GM12872 (cell line): Measurements from ENCODE around the gene RABGGTA.

Experiments used
- TF ChIP-seq, protein P1 (sequence below): IDR thresholded peaks from 3 replicates; pipeline ENCODE4 v1.5.1; 2011; ENCODE audit warnings: low read depth, mild to moderate bottlenecking, low read length, moderate library complexity; ENCODE audit not compliant: insufficient read depth

Gene RABGGTA

DNA sequence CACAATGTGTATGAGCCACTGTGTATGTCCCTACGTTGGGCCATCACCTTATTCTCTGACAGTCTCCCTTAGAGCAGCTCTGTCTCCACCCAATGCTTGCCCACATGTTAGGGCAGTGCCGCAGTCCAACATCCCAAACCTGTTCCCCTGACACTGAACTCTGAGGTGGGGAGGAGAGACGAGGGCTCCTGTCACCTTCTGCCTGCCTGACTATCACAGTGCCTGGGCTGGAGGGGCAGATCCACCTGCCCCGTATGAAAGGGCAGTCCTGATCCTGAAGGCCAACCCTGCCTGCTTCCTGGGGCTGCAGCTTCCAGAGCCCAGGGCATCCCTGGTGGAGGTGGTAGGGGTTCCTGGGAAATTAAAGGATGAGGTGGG is 10.6 kb downstream of the RABGGTA start:
- TF ChIP-seq, protein P1, sequence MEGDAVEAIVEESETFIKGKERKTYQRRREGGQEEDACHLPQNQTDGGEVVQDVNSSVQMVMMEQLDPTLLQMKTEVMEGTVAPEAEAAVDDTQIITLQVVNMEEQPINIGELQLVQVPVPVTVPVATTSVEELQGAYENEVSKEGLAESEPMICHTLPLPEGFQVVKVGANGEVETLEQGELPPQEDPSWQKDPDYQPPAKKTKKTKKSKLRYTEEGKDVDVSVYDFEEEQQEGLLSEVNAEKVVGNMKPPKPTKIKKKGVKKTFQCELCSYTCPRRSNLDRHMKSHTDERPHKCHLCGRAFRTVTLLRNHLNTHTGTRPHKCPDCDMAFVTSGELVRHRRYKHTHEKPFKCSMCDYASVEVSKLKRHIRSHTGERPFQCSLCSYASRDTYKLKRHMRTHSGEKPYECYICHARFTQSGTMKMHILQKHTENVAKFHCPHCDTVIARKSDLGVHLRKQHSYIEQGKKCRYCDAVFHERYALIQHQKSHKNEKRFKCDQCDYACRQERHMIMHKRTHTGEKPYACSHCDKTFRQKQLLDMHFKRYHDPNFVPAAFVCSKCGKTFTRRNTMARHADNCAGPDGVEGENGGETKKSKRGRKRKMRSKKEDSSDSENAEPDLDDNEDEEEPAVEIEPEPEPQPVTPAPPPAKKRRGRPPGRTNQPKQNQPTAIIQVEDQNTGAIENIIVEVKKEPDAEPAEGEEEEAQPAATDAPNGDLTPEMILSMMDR, result no peak

DNA sequence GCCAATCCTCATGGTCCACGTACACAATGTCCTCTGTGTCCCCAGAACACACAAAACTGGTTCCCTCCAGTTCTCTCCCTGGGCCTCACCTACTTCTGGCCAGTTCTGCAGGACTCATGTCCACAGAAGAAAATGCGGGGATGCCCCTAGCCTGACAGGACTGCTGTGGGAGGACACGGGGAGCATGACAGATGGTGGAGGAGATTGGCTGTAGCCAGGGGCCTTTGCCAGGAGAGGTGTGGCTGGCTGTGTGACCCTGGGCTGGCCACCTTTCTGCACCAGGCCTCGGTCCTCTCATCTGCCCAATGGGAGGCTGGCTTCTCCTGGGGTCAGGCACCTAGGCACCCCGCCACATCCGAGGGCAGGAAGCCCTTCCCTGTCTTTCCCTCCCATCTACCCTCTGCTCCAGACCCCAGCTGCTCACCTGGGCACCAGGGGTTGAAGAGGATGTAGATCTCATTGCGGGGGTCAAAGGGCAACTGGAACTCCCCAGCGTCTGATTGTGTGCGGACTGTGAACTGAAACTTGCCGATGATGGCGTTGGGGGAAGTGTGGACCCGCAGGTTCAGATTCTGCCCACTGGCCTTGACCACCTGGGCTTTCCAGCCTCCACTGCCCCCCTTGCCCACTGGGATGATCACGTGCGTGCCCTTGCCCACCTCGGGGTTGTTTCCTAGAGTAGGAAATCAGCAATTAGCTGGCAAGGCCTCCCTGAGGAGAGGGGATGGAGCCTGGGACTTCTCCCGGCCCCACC is 11.2 kb downstream of the RABGGTA start:
- TF ChIP-seq, protein P1, result no peak

DNA sequence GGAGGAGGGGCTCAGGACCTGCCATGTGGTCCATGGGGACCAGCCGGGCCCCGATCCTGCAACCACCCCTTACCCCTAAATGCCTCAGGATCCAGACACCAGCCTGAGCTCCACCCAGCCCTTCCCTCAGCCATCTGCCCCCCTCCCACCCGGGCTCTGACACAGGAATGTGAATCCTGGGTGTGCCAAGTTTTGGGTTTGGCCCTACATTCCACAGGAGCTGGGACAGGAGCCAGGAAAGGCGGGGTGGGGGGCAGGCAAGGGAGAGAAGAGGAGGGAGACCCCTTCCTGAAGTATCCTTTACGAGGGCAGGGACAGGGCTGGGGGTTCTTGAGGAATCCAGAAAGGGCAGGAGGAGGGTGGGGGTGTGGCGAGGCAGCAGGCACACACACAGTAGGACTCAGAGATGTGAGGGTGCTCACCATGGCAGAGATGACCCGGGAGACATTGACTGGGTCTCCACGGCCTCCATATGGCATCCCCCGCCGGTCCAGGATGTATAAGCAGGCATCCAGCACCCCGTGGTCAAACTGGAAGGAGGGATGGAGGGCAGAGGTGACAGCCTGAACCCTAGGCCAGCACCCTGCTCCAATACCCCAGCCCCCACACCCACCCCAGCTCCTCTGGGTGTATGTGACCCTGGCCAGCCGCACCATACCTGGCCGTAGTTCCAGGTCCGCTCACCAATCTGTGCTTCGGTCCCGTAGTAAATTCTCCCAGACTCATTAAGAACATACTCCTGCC is 11.9 kb downstream of the RABGGTA start:
- TF ChIP-seq, protein P1, result no peak

DNA sequence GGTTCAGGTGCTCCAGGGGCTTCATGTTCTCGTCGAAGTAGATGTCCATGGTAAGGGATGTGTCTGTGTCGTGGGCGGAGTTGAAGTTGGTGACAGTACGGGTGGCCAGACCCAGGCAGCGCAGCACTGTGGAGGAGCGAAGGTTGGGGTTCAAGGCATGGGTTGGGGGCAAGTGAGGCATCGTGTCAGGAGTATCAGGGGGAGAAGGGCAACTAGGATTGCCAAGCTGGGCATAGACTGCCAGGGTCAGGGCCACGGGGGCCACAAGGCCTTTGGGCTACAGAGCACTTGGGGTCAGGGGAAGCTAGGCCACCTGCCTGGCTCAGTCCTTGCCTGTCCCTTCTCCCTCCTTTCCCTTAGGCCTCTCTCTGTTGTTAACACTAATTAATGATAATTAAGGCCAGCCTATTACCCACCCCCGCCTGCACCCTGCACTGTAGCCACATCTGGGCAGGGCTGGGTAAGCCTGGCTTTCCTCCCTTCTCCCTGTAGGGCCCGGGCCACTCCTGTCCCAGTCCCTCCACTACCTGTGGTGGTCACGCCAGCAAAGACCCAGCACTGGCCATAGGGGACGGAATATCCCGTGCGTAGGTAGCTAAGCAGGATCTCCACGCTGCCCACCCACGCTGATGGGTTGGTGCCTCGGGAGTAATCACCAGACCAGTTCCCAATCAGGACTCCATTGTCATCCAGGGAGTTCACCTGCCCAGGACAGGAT is 12.7 kb downstream of the RABGGTA start:
- TF ChIP-seq, protein P1, result no peak

DNA sequence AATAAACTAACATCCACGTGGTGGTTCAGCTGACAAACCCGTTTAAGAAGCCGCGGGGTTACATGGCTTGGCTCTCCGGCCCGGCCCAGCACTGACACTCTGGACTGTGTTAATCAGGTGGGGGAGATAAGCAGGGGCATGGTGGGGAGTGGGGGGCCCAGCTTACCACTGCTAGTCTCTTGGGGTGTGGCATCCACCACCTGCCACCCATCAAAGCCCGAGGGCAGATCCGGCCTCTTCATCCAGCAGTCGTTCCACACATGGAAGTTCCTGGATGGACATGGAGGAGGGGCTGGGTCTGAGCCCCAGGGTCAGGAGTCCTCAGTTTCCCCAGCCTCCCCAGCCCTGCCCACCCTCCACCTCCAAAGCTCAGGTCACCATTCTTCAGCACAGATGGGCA is 13.3 kb downstream of the RABGGTA start:
- TF ChIP-seq, protein P1, result no peak

DNA sequence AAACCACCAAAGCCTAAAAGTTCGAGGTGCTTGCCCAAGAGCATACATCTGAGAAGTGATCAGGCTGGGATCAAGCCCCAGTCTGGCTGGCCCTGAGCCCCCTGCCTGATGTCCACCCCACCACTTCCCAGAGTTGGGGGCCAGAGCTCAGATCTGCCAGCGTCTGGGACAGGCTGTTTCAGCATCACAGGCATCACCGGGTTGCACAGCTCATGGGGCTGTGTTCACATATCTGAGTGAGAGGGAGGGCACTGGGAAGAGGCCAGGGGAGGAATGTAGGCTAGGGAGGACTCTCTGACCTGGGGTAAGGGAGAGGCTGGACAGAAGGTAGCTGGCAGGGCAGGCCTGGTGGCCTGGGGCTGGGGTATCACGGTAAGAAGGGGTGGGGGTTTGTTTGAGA is 14.4 kb downstream of the RABGGTA start:
- TF ChIP-seq, protein P1, result no peak

DNA sequence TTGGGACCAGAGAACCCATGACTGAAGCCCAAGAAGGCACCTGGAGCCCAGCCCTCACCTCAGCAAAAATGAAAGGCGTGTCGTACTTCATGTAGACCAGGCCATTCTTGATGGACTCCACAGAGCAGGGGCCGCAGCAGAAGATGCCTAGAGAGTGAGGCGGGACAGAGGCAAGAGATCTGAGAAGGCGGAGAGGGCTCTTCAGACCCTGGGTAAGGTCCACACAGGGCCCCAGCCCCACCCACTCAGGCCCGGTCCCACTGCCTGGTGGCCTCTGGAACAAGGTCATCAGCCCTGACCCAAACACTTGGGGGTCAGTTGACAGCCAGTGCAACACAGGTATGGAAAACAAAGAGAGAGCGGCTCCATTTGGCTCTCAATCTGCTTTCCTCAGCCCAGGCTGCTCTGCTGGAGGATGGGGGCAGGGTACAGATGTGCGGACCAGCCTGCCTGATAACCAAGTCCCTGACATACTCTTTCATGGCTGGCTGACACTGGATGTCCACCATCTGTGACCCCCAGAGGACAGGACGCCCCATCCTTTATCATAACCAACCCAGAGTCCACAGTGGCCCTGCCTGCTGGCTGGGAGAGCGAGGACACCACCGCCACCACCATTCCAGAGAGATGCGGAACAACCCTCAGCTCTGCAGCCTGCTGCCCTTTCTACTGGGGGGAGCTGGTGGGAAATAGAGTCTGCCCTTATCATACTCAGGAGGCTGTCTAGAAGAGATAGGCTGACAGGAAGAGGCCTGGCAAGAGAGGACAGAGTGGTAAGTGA is 15.3 kb downstream of the RABGGTA start:
- TF ChIP-seq, protein P1, result no peak
